PC-3 (cell line): ENCODE data around the gene ZNF30.

Experiments
- EZH2 ChIP-seq: fragments of 300-600 bp; sonication (generic); IDR thresholded peaks from one replicate; pipeline ENCODE4 v1.6.1; 2017; ENCODE audit warnings: antibody characterized with exemption, mild to moderate bottlenecking, low read length; ENCODE audit not compliant: unreplicated experiment
- EZH2phosphoT487 ChIP-seq: fragments of 300-600 bp; sonication (generic); IDR thresholded peaks from 2 replicates; pipeline ENCODE4 v1.6.1; 2018; ENCODE audit warnings: mild to moderate bottlenecking, antibody characterized with exemption, low read length, borderline replicate concordance
- TF ChIP-seq, protein P1 (sequence below): fragments of 300-600 bp; sonication (generic); conservative IDR thresholded peaks from 2 replicates; pipeline ENCODE4 v1.5.1; 2017; ENCODE audit warnings: antibody characterized with exemption, low read depth, mild to moderate bottlenecking, low read length

DNA sequence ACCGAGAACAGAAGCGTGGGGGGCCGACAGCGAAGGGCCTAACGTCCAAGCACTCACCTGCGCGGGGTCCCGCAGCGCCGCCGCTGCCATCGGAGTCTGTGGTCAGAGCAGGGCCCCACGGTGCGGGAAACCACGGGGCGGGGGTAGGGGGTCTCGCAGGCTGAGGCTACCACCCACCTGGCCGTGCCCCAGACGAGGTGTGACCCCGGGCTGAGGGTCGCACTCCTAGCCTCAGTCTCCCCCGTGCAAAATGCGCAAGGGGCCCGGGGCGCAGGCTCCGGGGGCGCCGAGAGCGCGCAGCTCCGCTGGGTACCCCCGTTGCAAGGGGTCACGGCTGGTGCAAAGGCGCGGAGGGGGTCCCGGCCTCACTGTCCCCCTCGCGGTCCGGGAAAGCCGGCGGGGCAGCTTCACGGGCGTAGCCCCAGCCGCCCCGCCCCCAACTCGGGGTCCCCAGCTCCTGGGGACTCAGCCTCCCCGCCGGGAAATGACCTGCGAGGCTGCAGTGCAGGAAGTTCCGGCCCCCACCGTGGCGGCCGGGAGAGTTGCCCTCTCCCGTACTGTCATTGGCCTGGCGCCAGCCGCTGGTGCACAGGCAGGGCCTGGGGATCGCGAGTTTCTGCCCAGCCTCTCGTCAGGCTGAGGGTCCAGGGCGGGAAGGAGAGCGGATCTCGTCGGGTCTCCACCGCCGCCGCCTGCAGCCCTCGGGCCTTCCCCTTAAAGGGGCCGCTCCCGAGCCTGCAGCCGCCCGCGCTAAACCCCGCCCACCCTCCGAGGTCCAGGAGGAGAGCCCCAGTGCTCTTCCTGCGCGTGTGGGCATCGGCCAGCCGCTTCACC, 37.1 kb downstream of the ZNF30 start, which contains the start of gene ZNF792:
- TF ChIP-seq EZH2 (no peak), EZH2phosphoT487 (no peak)
- TF ChIP-seq, protein P1, sequence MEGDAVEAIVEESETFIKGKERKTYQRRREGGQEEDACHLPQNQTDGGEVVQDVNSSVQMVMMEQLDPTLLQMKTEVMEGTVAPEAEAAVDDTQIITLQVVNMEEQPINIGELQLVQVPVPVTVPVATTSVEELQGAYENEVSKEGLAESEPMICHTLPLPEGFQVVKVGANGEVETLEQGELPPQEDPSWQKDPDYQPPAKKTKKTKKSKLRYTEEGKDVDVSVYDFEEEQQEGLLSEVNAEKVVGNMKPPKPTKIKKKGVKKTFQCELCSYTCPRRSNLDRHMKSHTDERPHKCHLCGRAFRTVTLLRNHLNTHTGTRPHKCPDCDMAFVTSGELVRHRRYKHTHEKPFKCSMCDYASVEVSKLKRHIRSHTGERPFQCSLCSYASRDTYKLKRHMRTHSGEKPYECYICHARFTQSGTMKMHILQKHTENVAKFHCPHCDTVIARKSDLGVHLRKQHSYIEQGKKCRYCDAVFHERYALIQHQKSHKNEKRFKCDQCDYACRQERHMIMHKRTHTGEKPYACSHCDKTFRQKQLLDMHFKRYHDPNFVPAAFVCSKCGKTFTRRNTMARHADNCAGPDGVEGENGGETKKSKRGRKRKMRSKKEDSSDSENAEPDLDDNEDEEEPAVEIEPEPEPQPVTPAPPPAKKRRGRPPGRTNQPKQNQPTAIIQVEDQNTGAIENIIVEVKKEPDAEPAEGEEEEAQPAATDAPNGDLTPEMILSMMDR, result no peak
